ENCODE measurements around the gene RUNX2.

GRCh38 chr6:45299096-45299581 lies 29.0 kb upstream of the RUNX2 start:
- TF ChIP-seq POLR2AphosphoS5 (IDR thresholded peaks at IDR 0.05; ENCODE audit: low read depth, low read length), result no peak
- no peak for TF ChIP-seq CTCF (IDR thresholded peaks at IDR 0.05)
